ENCODE results near the gene RLBP1. TPM values are rescaled to one million over a fixed set of nuclear protein-coding genes. Genes with fewer than 3 reads are reported as not detected.
"Not testable (repeated sequence)": the region's sequence is repeated elsewhere in the genome, so short reads cannot be mapped to it uniquely, and the experiment has no call there.

RLBP1 gene
- total RNA-seq, result not detected
- total RNA-seq, result 0 reads per million in 2 donors

DNA sequence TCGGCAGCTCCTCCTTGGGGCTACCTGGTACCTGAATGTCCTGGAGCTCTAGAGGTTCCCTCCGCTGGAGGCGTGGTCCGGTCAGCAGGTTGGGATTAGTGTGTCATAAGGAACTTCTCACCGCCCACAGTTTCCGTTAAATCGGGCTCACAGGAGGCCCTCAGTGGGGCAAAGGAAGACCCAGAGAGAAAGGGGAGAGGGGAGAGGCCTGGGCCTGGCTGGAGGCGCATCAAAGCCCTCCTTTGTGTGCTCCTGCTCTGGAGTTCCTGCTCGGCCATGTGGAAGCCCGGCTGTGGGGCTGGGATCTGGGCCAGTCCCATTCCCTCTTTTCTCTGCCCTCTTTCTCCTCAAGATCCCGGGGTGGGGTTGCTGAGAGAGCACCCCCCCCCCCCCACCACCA is at the start of gene RLBP1:
RLBP1 (minus strand) TSS at position 37 of the 400 bp plus-strand sequence. CDS start 2,604 bp downstream, outside the sequence.
- Mint-ChIP-seq H3K27me3 (peaks cover 17% of the 10 kb centered on the region), H3K4me1 (no peaks in the 10 kb centered on the region), H3K4me3 (no peak within 1 kb of the TSS), H3K27ac (no peak within 1 kb of the TSS), H3K36me3 (ENCODE audit: low read depth) (no peaks in the 10 kb centered on the region)
- DNase-seq (no peak), ATAC-seq (no peak)
- no peaks in the 10 kb centered on the region for H3K9me3 ChIP-seq (ENCODE audit: control insufficient read depth, low read length, poor library complexity, severe bottlenecking)

GRCh38 chr15:89250142-89250541 is 28.8 kb upstream of the RLBP1 start:
- not testable (repeated sequence) for DNase-seq; ATAC-seq; H3K27me3 Mint-ChIP-seq; H3K9me3 ChIP-seq (ENCODE audit: control insufficient read depth, low read length, poor library complexity, severe bottlenecking); H3K4me1 Mint-ChIP-seq; H3K36me3 Mint-ChIP-seq (ENCODE audit: low read depth); H3K4me3 Mint-ChIP-seq; H3K27ac Mint-ChIP-seq

DNA sequence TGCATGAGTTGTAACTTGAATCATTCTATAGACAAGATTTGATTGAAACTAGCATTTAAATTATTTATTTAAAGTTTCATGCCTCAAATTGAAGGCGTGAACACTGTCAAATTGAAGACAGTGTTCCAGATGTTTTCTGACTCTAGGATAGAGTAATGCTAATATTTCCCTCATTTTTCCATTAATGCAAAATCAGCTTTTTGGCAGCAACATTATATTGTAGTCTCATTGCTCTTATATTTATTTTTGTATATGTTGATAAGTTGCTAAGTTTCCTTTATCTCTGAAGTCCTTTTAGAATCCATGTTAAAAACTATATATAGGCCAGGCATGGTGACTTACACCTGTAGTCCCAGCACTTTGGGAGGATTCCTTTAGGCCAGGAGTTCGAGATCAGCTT is 27.2 kb upstream of the RLBP1 start:
- ATAC-seq (no peak), DNase-seq (no peak)
- H3K27ac Mint-ChIP-seq, result no peak overlapping the region
- no peak overlapping the region for H3K4me3 Mint-ChIP-seq
- H3K9me3 ChIP-seq (ENCODE audit: control insufficient read depth, low read length, poor library complexity, severe bottlenecking), result no peaks in the 10 kb centered on the region
- peaks cover 22% of the 10 kb centered on the region for H3K4me1 Mint-ChIP-seq
- H3K27me3 Mint-ChIP-seq, result no peaks in the 10 kb centered on the region
- H3K36me3 Mint-ChIP-seq (ENCODE audit: low read depth), result peaks cover 3% of the 10 kb centered on the region

- H3K27me3 Mint-ChIP-seq, result no peaks in the 10 kb centered on the region
- ATAC-seq (no peak), DNase-seq (no peak)
- H3K4me3 Mint-ChIP-seq, result no peak overlapping the region
- peaks cover 3% of the 10 kb centered on the region for H3K36me3 Mint-ChIP-seq (ENCODE audit: low read depth)
- peaks cover 27% of the 10 kb centered on the region for H3K4me1 Mint-ChIP-seq
- no peaks in the 10 kb centered on the region for H3K9me3 ChIP-seq (ENCODE audit: control insufficient read depth, low read length, poor library complexity, severe bottlenecking)
- no peak overlapping the region for H3K27ac Mint-ChIP-seq
These were observed 26.1 kb upstream of the RLBP1 start for GRCh38 chr15:89247446-89247845.

DNA sequence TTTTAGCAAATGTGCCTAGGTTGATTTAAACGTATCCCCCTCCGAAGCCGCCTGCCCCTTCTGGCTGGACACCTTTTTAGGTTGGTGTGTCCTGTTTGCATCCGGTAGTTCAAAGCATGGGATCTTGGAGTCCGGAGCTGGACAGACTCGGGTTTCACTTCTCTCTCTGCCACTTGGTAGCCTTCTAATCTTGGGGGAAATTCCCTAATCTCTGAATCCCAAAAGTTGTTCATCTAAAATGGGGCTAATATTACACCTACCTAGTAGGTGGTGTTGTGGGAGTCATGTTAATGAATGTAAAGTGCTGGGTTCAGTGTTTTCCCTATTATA is 23.2 kb upstream of the RLBP1 start:
- no peaks in the 10 kb centered on the region for H3K9me3 ChIP-seq (ENCODE audit: control insufficient read depth, low read length, poor library complexity, severe bottlenecking)
- Mint-ChIP-seq H3K36me3 (ENCODE audit: low read depth) (peaks cover 3% of the 10 kb centered on the region), H3K27me3 (no peaks in the 10 kb centered on the region), H3K27ac (peak overlapping the region; percentile 84), H3K4me1 (peaks cover 27% of the 10 kb centered on the region), H3K4me3 (peak overlapping the region; percentile 97)
- no peak for ATAC-seq
- DNase-seq, result no peak

GRCh38 chr15:89243691-89244573 is 22.6 kb upstream of the RLBP1 start, which contains the start of gene FANCI:
Gene FANCI (plus strand): TSS chr15:89243979. CDS start chr15:89247648, 3,669 bp downstream.
- no peaks in the 10 kb centered on the region for H3K27me3 Mint-ChIP-seq
- H3K27ac Mint-ChIP-seq, result peak within 1 kb of the TSS; percentile 84
- peak within 1 kb of the TSS; percentile 97 for H3K4me3 Mint-ChIP-seq
- peak; percentile 89 to 97 (median 91) for DNase-seq
- no peaks in the 10 kb centered on the region for H3K9me3 ChIP-seq (ENCODE audit: control insufficient read depth, low read length, poor library complexity, severe bottlenecking)
- H3K36me3 Mint-ChIP-seq (ENCODE audit: low read depth), result peaks cover 3% of the 10 kb centered on the region
- peak; percentile 98 for ATAC-seq
- peaks cover 27% of the 10 kb centered on the region for H3K4me1 Mint-ChIP-seq

GRCh38 chr15:89243046-89243690 is 21.8 kb upstream of the RLBP1 start:
- Mint-ChIP-seq H3K27ac (peak overlapping the region; percentile 84), H3K36me3 (ENCODE audit: low read depth) (peaks cover under 1% of the 10 kb centered on the region), H3K4me1 (peaks cover 27% of the 10 kb centered on the region), H3K4me3 (peak overlapping the region; percentile 97), H3K27me3 (peaks cover 5% of the 10 kb centered on the region)
- H3K9me3 ChIP-seq (ENCODE audit: control insufficient read depth, low read length, poor library complexity, severe bottlenecking), result no peaks in the 10 kb centered on the region
- ATAC-seq (peak; percentile 2), DNase-seq (no peak)

DNA sequence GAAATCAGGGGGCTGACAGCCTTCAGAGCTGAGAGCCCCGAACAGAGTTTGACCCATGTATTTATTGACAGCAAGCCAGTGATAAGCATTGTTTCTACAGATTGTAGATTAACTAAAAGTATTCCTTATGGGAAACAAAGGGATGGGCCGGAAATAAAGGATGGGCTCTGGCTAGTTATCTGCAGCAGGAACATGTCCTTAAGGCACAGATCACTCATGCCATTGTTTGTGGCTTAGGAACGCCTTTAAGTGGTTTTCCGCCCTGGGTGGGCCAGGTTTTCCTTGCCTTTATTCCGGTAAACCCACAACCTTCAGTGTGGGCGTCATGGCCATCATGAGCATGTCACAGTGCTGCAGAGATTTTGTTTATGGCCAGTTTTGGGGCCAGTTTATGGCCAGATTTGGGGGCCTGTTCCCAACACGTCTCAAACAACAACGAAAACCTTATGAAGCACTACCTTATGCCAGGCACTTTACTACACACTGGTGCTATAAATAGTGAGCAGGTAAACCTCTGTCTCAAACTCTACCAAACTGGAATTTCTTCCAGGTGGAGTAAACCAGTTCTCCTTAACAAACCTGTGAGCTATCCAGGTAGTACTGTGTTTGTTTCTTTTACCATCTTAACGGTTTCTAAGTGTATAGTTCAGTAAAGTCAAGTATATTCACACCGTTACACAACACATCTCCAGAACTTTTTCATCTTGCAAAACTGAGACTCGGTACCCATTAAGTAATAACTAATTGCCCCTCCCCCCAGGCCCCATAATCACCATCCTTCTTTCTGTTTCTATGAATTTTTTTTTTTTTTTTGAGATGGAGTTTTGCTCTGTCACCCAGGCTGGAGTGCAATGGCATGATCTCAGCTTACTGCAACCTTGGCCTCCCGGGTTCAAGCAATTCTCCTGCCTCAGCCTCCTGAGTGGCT is 18.8 kb upstream of the RLBP1 start:
- not testable (repeated sequence) for H3K9me3 ChIP-seq (ENCODE audit: control insufficient read depth, low read length, poor library complexity, severe bottlenecking); DNase-seq; H3K27ac Mint-ChIP-seq; ATAC-seq; H3K4me3 Mint-ChIP-seq; H3K36me3 Mint-ChIP-seq (ENCODE audit: low read depth)
- H3K4me1 Mint-ChIP-seq, result peaks cover 18% of the 10 kb centered on the region
- peaks cover 12% of the 10 kb centered on the region for H3K27me3 Mint-ChIP-seq

GRCh38 chr15:89231832-89232231 is 10.5 kb upstream of the RLBP1 start:
- no peak for DNase-seq
- no peak for ATAC-seq
- peaks cover 46% of the 10 kb centered on the region for H3K27me3 Mint-ChIP-seq

GRCh38 chr15:89230277-89230676 is 8.9 kb upstream of the RLBP1 start:
- H3K4me1 Mint-ChIP-seq, result no peaks in the 10 kb centered on the region
- peaks cover 40% of the 10 kb centered on the region for H3K27me3 Mint-ChIP-seq
- no peaks in the 10 kb centered on the region for H3K9me3 ChIP-seq (ENCODE audit: control insufficient read depth, low read length, poor library complexity, severe bottlenecking)
- H3K36me3 Mint-ChIP-seq (ENCODE audit: low read depth), result peaks cover 5% of the 10 kb centered on the region
- ATAC-seq, result no peak
- H3K27ac Mint-ChIP-seq, result no peak overlapping the region
- H3K4me3 Mint-ChIP-seq, result no peak overlapping the region
- DNase-seq, result no peak

More at GRCh38 chr15:89231832-89232231, 10.5 kb upstream of the RLBP1 start:
- peaks cover 5% of the 10 kb centered on the region for H3K36me3 Mint-ChIP-seq (ENCODE audit: low read depth)
- no peaks in the 10 kb centered on the region for H3K4me1 Mint-ChIP-seq
- H3K4me3 Mint-ChIP-seq, result peak overlapping the region; percentile 49
- H3K27ac Mint-ChIP-seq, result no peak overlapping the region
- H3K9me3 ChIP-seq (ENCODE audit: control insufficient read depth, low read length, poor library complexity, severe bottlenecking), result no peaks in the 10 kb centered on the region

GRCh38 chr15:89227425-89227824 is 6.0 kb upstream of the RLBP1 start:
- Mint-ChIP-seq H3K27ac (peak overlapping the region; percentile 21), H3K4me3 (no peak overlapping the region), H3K27me3 (peaks cover 34% of the 10 kb centered on the region), H3K36me3 (ENCODE audit: low read depth) (peaks cover 5% of the 10 kb centered on the region), H3K4me1 (no peaks in the 10 kb centered on the region)
- H3K9me3 ChIP-seq (ENCODE audit: control insufficient read depth, low read length, poor library complexity, severe bottlenecking), result no peaks in the 10 kb centered on the region
- ATAC-seq, result no peak
- no peak for DNase-seq

GRCh38 chr15:89226359-89227221 is 5.2 kb upstream of the RLBP1 start:
- H3K36me3 Mint-ChIP-seq (ENCODE audit: low read depth), result peaks cover 2% of the 10 kb centered on the region

More at GRCh38 chr15:89226359-89227221, 5.2 kb upstream of the RLBP1 start:
- no peak for ATAC-seq
- no peak for DNase-seq
- no peaks in the 10 kb centered on the region for H3K9me3 ChIP-seq (ENCODE audit: control insufficient read depth, low read length, poor library complexity, severe bottlenecking)
- H3K27me3 Mint-ChIP-seq, result peaks cover 29% of the 10 kb centered on the region
- H3K27ac Mint-ChIP-seq, result peak overlapping the region; percentile 21
- H3K4me3 Mint-ChIP-seq, result no peak overlapping the region
- H3K4me1 Mint-ChIP-seq, result no peaks in the 10 kb centered on the region

Data from T-helper 17 cell (primary cell).